Large intestine (tissue), 3 donors: ENCODE data around the gene HSPA12A. TPM values are rescaled to one million over a fixed set of nuclear protein-coding genes. Genes with fewer than 3 reads are reported as not detected.

Experiments
- DNase-seq, 2 donors: peaks; one replicate each; pipeline versions ENCODE4 v3.0.0 to v3.0.0-alpha.2; 2013
- H3K27ac ChIP-seq: one replicate; pipeline ENCODE4 v1.5.1; 2013; ENCODE audit warnings: low read length
- H3K27me3 ChIP-seq: 2 replicates; pipeline ENCODE4 v1.6.1; 2013; ENCODE audit warnings: low read length; ENCODE audit not compliant: control insufficient read depth, insufficient read depth
- H3K36me3 ChIP-seq: 2 replicates; pipeline ENCODE4 v1.6.1; 2013; ENCODE audit warnings: low read length; ENCODE audit not compliant: control insufficient read depth, insufficient read depth
- H3K4me1 ChIP-seq: one replicate; pipeline ENCODE4 v1.6.1; 2013; ENCODE audit warnings: low read length; ENCODE audit not compliant: control insufficient read depth, insufficient read depth
- H3K4me3 ChIP-seq: one replicate; pipeline ENCODE4 v1.5.1; 2013; ENCODE audit warnings: low read length
- H3K9me3 ChIP-seq: one replicate; pipeline ENCODE4 v1.6.1; 2013; ENCODE audit warnings: mild to moderate bottlenecking, low read depth, low read length, moderate library complexity; ENCODE audit not compliant: control insufficient read depth
- WGBS: methylation state at CpG from one replicate; pipeline ENCODE4 v1.1.5; 2013; ENCODE audit warnings: low lambda C conversion rate; ENCODE audit not compliant: insufficient coverage; 5-methylcytosine and 5-hydroxymethylcytosine counted together
- polyA plus RNA-seq: library from polyadenylated mRNA; unstranded; fragments of 120-200 nt; gene quantifications from one replicate; pipeline ENCODE4 v1.2.1, GENCODE V29; 2013

HSPA12A gene
- polyA plus RNA-seq, 1 donor: 9.2 TPM

- H3K9me3 ChIP-seq: peaks cover 13% of the 10 kb centered on the region
- peaks cover 4% of the 10 kb centered on the region for H3K4me1 ChIP-seq
- H3K27ac ChIP-seq: no peak overlapping the region
- WGBS: no CpG with 5 or more reads among the region's 12 CpGs
- no peak overlapping the region for H3K4me3 ChIP-seq
- H3K36me3 ChIP-seq: no peaks in the 10 kb centered on the region
- H3K27me3 ChIP-seq: peaks cover 42% of the 10 kb centered on the region
- DNase-seq: no peak
Observed at GRCh38 chr10:116744163-116744753, 1.9 kb upstream of the HSPA12A start.

- Histone ChIP-seq H3K4me1 (peaks cover 4% of the 10 kb centered on the region), H3K4me3 (peak overlapping the region; percentile 28), H3K27me3 (peaks cover 45% of the 10 kb centered on the region), H3K9me3 (peaks cover 9% of the 10 kb centered on the region), H3K27ac (no peak overlapping the region), H3K36me3 (no peaks in the 10 kb centered on the region)
- WGBS: no CpG with 5 or more reads among the region's 24 CpGs
- no peak for DNase-seq
Observed at GRCh38 chr10:116743266-116744064, 1.1 kb upstream of the HSPA12A start.

GRCh38 chr10:116741391-116742351 lies 695 bp downstream of the HSPA12A start:
- no peak overlapping the region for H3K27ac ChIP-seq
- no CpG with 5 or more reads among the region's 93 CpGs for WGBS
- peak in 1 of 2 donors; percentile 24 for DNase-seq

GRCh38 chr10:116740971-116741370 lies 1.4 kb downstream of the HSPA12A start:
- no peaks in the 10 kb centered on the region for H3K36me3 ChIP-seq
- DNase-seq: no peak
- H3K9me3 ChIP-seq: peaks cover 7% of the 10 kb centered on the region
- WGBS: no CpG with 5 or more reads among the region's 13 CpGs
- H3K27ac ChIP-seq: no peak overlapping the region
- peak overlapping the region; percentile 51 for H3K4me3 ChIP-seq
- peaks cover 51% of the 10 kb centered on the region for H3K27me3 ChIP-seq
- H3K4me1 ChIP-seq: peaks cover 4% of the 10 kb centered on the region

More at GRCh38 chr10:116741391-116742351, 695 bp downstream of the HSPA12A start:
- Histone ChIP-seq H3K9me3 (peaks cover 7% of the 10 kb centered on the region), H3K4me3 (peak overlapping the region; percentile 51), H3K36me3 (no peaks in the 10 kb centered on the region), H3K4me1 (peaks cover 4% of the 10 kb centered on the region), H3K27me3 (peaks cover 51% of the 10 kb centered on the region)

GRCh38 chr10:116738339-116738738 lies 4.0 kb downstream of the HSPA12A start:
- Histone ChIP-seq H3K36me3 (no peaks in the 10 kb centered on the region), H3K9me3 (peaks cover 7% of the 10 kb centered on the region), H3K4me1 (peaks cover 4% of the 10 kb centered on the region), H3K27ac (no peak overlapping the region), H3K4me3 (no peak overlapping the region), H3K27me3 (peaks cover 41% of the 10 kb centered on the region)
- DNase-seq: no peak
- 93% methylated on average over 2 of the region's 5 CpGs for WGBS

- Histone ChIP-seq H3K4me1 (peaks cover 4% of the 10 kb centered on the region), H3K27ac (no peak overlapping the region), H3K4me3 (no peak overlapping the region), H3K36me3 (no peaks in the 10 kb centered on the region), H3K9me3 (peaks cover 7% of the 10 kb centered on the region), H3K27me3 (peaks cover 39% of the 10 kb centered on the region)
- 50% methylated on average over 2 of the region's 16 CpGs for WGBS
- no peak for DNase-seq
Observed at GRCh38 chr10:116737627-116738327, 4.6 kb downstream of the HSPA12A start.

- 86% methylated on average over 2 of the region's 4 CpGs for WGBS
- Histone ChIP-seq H3K27me3 (peaks cover 10% of the 10 kb centered on the region), H3K9me3 (no peaks in the 10 kb centered on the region), H3K36me3 (no peaks in the 10 kb centered on the region), H3K4me3 (no peak overlapping the region), H3K4me1 (no peaks in the 10 kb centered on the region), H3K27ac (no peak overlapping the region)
- DNase-seq: no peak
Observed at GRCh38 chr10:116733566-116733965, 8.8 kb downstream of the HSPA12A start.

GRCh38 chr10:116732573-116732972 lies 9.8 kb downstream of the HSPA12A start:
- no peaks in the 10 kb centered on the region for H3K36me3 ChIP-seq

GRCh38 chr10:116730464-116731260 lies 11.7 kb downstream of the HSPA12A start:
- Histone ChIP-seq H3K4me1 (no peaks in the 10 kb centered on the region), H3K4me3 (no peak overlapping the region), H3K9me3 (no peaks in the 10 kb centered on the region), H3K27me3 (peaks cover 4% of the 10 kb centered on the region), H3K27ac (no peak overlapping the region), H3K36me3 (no peaks in the 10 kb centered on the region)
- WGBS: 80% methylated on average over 1 of the region's 14 CpGs
- DNase-seq: no peak

More at GRCh38 chr10:116732573-116732972, 9.8 kb downstream of the HSPA12A start:
- no CpG with 5 or more reads among the region's 8 CpGs for WGBS
- DNase-seq: no peak
- Histone ChIP-seq H3K27me3 (peaks cover 7% of the 10 kb centered on the region), H3K9me3 (no peaks in the 10 kb centered on the region), H3K4me3 (no peak overlapping the region), H3K27ac (no peak overlapping the region), H3K4me1 (no peaks in the 10 kb centered on the region)
